Calu3 (cell line): Measurements from ENCODE around the gene ANKRD12. TPM values are rescaled to one million over a fixed set of nuclear protein-coding genes. Genes with fewer than 3 reads are reported as not detected.

ENCODE experiments used
- BruUV-seq: library from RNA; stranded (reverse); fragments of 400-500 nt; replicated peaks from 2 replicates; lab custom pipeline; 2021; lab: Mats Ljungman, UMichigan
- CTCF ChIA-PET: fragments of 300-600 bp; sonication (Branson Sonifier 250); formaldehyde crosslinking; loops from one replicate; lab custom pipeline; 2022; ENCODE audit warnings: antibody characterized with exemption; lab: Charles Lee
- DNase-seq: peaks from one replicate; pipeline ENCODE4 v3.0.0; 2022
- H3K27ac Mint-ChIP-seq: one replicate; pipeline ENCODE4 v1.8.0; 2022; ENCODE audit warnings: mixed read lengths; ENCODE audit not compliant: unreplicated experiment
- H3K27me3 Mint-ChIP-seq: one replicate; pipeline ENCODE4 v1.8.0; 2022; ENCODE audit warnings: mixed read lengths; ENCODE audit not compliant: unreplicated experiment
- H3K36me3 Mint-ChIP-seq: one replicate; pipeline ENCODE4 v1.8.0; 2022; ENCODE audit warnings: mild to moderate bottlenecking, moderate library complexity, mixed read lengths; ENCODE audit not compliant: insufficient read depth, unreplicated experiment
- H3K4me1 Mint-ChIP-seq: one replicate; pipeline ENCODE4 v1.8.0; 2022; ENCODE audit warnings: mild to moderate bottlenecking, low read depth, mixed read lengths; ENCODE audit not compliant: unreplicated experiment
- H3K4me3 Mint-ChIP-seq: one replicate; pipeline ENCODE4 v1.8.0; 2022; ENCODE audit warnings: mild to moderate bottlenecking, low read depth, moderate library complexity, mixed read lengths; ENCODE audit not compliant: unreplicated experiment
- H3K9me3 Mint-ChIP-seq: one replicate; pipeline ENCODE4 v1.8.0; 2022; ENCODE audit warnings: low read depth, mixed read lengths; ENCODE audit not compliant: unreplicated experiment
- CTCF ChIP-seq: fragments of 200-600 bp; IDR thresholded peaks from one replicate; pipeline ENCODE4 v1.8.0; 2022; ENCODE audit warnings: antibody characterized with exemption; ENCODE audit not compliant: unreplicated experiment
- intact Hi-C: fragments of 100-400 bp; cut with micrococcal nuclease; formaldehyde crosslinking; loops from one replicate; pipeline ENCODE4 v1.10.0; 2022; ENCODE audit not compliant: unreplicated experiment
- total RNA-seq: library from RNA; stranded (reverse); gene quantifications from 2 replicates; pipeline ENCODE4 v1.2.3, GENCODE V29; 2022

The ANKRD12 gene
- total RNA-seq, 1 experiment from 2014 or later: 40.7 TPM

GRCh38 chr18:9281780-9282179, 145.2 kb downstream of the ANKRD12 start:
- CTCF ChIA-PET: no interaction called here
- no peaks in the 10 kb centered on the region for H3K27me3 Mint-ChIP-seq
- TF ChIP-seq CTCF: no peak
- H3K36me3 Mint-ChIP-seq: peaks cover 4% of the 10 kb centered on the region
- intact Hi-C loops: no loop called here
- BruUV-seq: no TSS peak
- H3K4me1 Mint-ChIP-seq: no peaks in the 10 kb centered on the region
- DNase-seq: no peak
- no peaks in the 10 kb centered on the region for H3K9me3 Mint-ChIP-seq
- H3K27ac Mint-ChIP-seq: no peak overlapping the region
- no peak overlapping the region for H3K4me3 Mint-ChIP-seq

GRCh38 chr18:9283791-9284190, 147.2 kb downstream of the ANKRD12 start:
- CTCF ChIA-PET: no interaction called here
- H3K27me3 Mint-ChIP-seq: no peaks in the 10 kb centered on the region
- no peak for DNase-seq
- no peak overlapping the region for H3K4me3 Mint-ChIP-seq
- intact Hi-C loops: no loop called here
- H3K36me3 Mint-ChIP-seq: no peaks in the 10 kb centered on the region
- no peak overlapping the region for H3K27ac Mint-ChIP-seq
- no peak for TF ChIP-seq CTCF
- BruUV-seq: no TSS peak
- no peaks in the 10 kb centered on the region for H3K4me1 Mint-ChIP-seq
- no peaks in the 10 kb centered on the region for H3K9me3 Mint-ChIP-seq

- CTCF ChIA-PET: interaction anchor here (0.7 kb wide), 1 partner anchor 276 kb away, joined by 4 read pairs; no protein-coding TSS in a partner anchor
- H3K4me1 Mint-ChIP-seq: no peaks in the 10 kb centered on the region
- H3K27ac Mint-ChIP-seq: no peak overlapping the region
- no peaks in the 10 kb centered on the region for H3K36me3 Mint-ChIP-seq
- no peak for TF ChIP-seq CTCF
- H3K27me3 Mint-ChIP-seq: no peaks in the 10 kb centered on the region
- intact Hi-C loops: no loop called here
- H3K9me3 Mint-ChIP-seq: no peaks in the 10 kb centered on the region
- BruUV-seq: no TSS peak
- DNase-seq: no peak
- no peak overlapping the region for H3K4me3 Mint-ChIP-seq
These were observed 149.0 kb downstream of the ANKRD12 start for GRCh38 chr18:9285604-9286003.

- DNase-seq: no peak
- Mint-ChIP-seq H3K4me3 (no peak overlapping the region), H3K4me1 (no peaks in the 10 kb centered on the region), H3K27me3 (no peaks in the 10 kb centered on the region), H3K36me3 (no peaks in the 10 kb centered on the region), H3K27ac (no peak overlapping the region), H3K9me3 (no peaks in the 10 kb centered on the region)
- no TSS peak for BruUV-seq
- CTCF ChIA-PET: interaction anchor here (0.5 kb wide), 1 partner anchor 628 kb away, joined by 3 read pairs; no protein-coding TSS in a partner anchor
- no peak for TF ChIP-seq CTCF
- intact Hi-C loops: no loop called here
These were observed 150.5 kb downstream of the ANKRD12 start for GRCh38 chr18:9287036-9287435.
